ENCODE measurements around the gene EEF1A2. TPM values are rescaled to one million over a fixed set of nuclear protein-coding genes. Genes with fewer than 3 reads are reported as not detected.

EEF1A2 gene
- total and polyA plus RNA-seq, 2 donors (not counting 3 experiments of a cell fraction or from before 2014, with no cell fraction given): 2.7 to 3.4 TPM

GRCh38 chr20:63509088-63509564 is 10.2 kb upstream of the EEF1A2 start:
- Histone ChIP-seq H3K9ac (replicated peaks; ENCODE audit: extremely low read depth, insufficient read depth, low read length) (no peak overlapping the region), H4K20me1 (replicated peaks; ENCODE audit: control insufficient read depth, extremely low read depth, insufficient read depth, low read length) (no peaks in the 10 kb centered on the region), H2AFZ (ENCODE audit: low read depth, low read length) (no peak overlapping the region), H3K27ac (ENCODE audit: insufficient read depth, low read depth, low read length) (no peak overlapping the region), H3K4me3 (replicated peaks in 1 of 3; ENCODE audit: insufficient read depth in 1 of 3, low read depth in 1 of 3, low read length in 3 of 3) (no peak overlapping the region), H3K4me1 (ENCODE audit: control insufficient read depth, extremely low read depth, insufficient read depth, low read length) (no peaks in the 10 kb centered on the region), H3K79me2 (ENCODE audit: control insufficient read depth, insufficient read depth, low read length) (no peaks in the 10 kb centered on the region), H3K9me1 (replicated peaks; ENCODE audit: control insufficient read depth, extremely low read depth, insufficient read depth, low read length) (no peaks in the 10 kb centered on the region), H3K27me3 (ENCODE audit: control insufficient read depth in 2 of 2, insufficient read depth in 2 of 2, low read length in 2 of 2) (peaks cover 0 to 2% of the 10 kb centered on the region in 2 experiments), H3K9me3 (replicated peaks; ENCODE audit: control insufficient read depth, insufficient read depth, low read length) (no peaks in the 10 kb centered on the region), H3K36me3 (ENCODE audit: control insufficient read depth in 2 of 2, extremely low read depth in 1 of 2, insufficient read depth in 2 of 2, low read length in 2 of 2) (no peaks in the 10 kb centered on the region), H3K4me2 (ENCODE audit: insufficient read depth, low read length) (no peak overlapping the region)
- no peak for FAIRE-seq
- ChIA-PET CTCF (interaction anchor here (1.9 kb wide), 1 partner anchor 12 kb away, joined by 8 read pairs; no protein-coding TSS in a partner anchor), POLR2A (interaction anchor here (0.7 to 1.6 kb wide), 2 partner anchors 12 to 45 kb away, joined by 3 to 5 read pairs; partner anchors contain the start of gene PPDPF)
- TF ChIP-seq CTCF (IDR thresholded peaks at IDR 0.05; ENCODE audit: extremely low read depth in 1 of 2, insufficient read depth in 1 of 2, low read depth in 1 of 2, low read length in 2 of 2) (no peak), EZH2 (IDR thresholded peaks at IDR 0.05; ENCODE audit: borderline replicate concordance, low read depth, low read length, severe bottlenecking) (no peak), GATA2 (IDR thresholded peaks at IDR 0.05; ENCODE audit: insufficient read depth, insufficient read length, low read depth, low read length) (no peak), JUN (IDR thresholded peaks at IDR 0.05; ENCODE audit: borderline replicate concordance, insufficient read depth, insufficient read length, low read depth) (no peak), MAX (IDR thresholded peaks at IDR 0.05; ENCODE audit: insufficient read depth, insufficient read length) (no peak), MYC (IDR thresholded peaks at IDR 0.05; ENCODE audit: low read depth, low read length) (no peak), POLR2AphosphoS5 (IDR thresholded peaks at IDR 0.05; ENCODE audit: insufficient read depth, low read depth, low read length) (no peak), FOS (IDR thresholded peaks at IDR 0.05; ENCODE audit: borderline replicate concordance, insufficient read depth, low read length) (no peak), POLR2A (IDR thresholded peaks at IDR 0.05; ENCODE audit: low read depth, low read length) (no peak)
- dilution Hi-C loops (cut with MboI; ENCODE audit: extremely low pct_ligation_motif_present, low sequenced_read_pairs): no loop called here
- intact Hi-C loops (cut with micrococcal nuclease): no loop called here
- DNase-seq (ENCODE audit: low read depth, low spot score): no peak
- no TSS peak for BruUV-seq (replicated peaks)

All from endothelial cell of umbilical vein (primary cell).